GDM1 (cell line): ENCODE measurements around the gene FILIP1.

Experiments
- DNase-seq: peaks from one replicate; lab custom pipeline; 2025; lab: John Stamatoyannopoulos, UW

FILIP1 gene

GRCh38 chr6:75492386-75493153, 1.0 kb downstream of the FILIP1 start:
- DNase-seq = no peak

- no peak for DNase-seq
Measured at GRCh38 chr6:75491291-75491690, 2.3 kb downstream of the FILIP1 start.

- no peak for DNase-seq
Measured at GRCh38 chr6:75490706-75491105, 2.9 kb downstream of the FILIP1 start.

GRCh38 chr6:75489025-75489424, 4.6 kb downstream of the FILIP1 start:
- DNase-seq = no peak

- no peak for DNase-seq
Measured at GRCh38 chr6:75488033-75488432, 5.6 kb downstream of the FILIP1 start.

- DNase-seq = no peak
Measured at GRCh38 chr6:75486850-75487518, 6.6 kb downstream of the FILIP1 start.

- DNase-seq = no peak
Measured at GRCh38 chr6:75484535-75484934, 9.1 kb downstream of the FILIP1 start.

- no peak for DNase-seq
Measured at GRCh38 chr6:75483136-75483952, 10.3 kb downstream of the FILIP1 start.

GRCh38 chr6:75481936-75482593, 11.5 kb downstream of the FILIP1 start:
- no peak for DNase-seq

- no peak for DNase-seq
Measured at GRCh38 chr6:75481394-75481793, 12.2 kb downstream of the FILIP1 start.

GRCh38 chr6:75480425-75480824, 13.2 kb downstream of the FILIP1 start:
- no peak for DNase-seq

GRCh38 chr6:75479712-75480111, 13.9 kb downstream of the FILIP1 start:
- DNase-seq = no peak

- DNase-seq = no peak
Measured at GRCh38 chr6:75478929-75479328, 14.7 kb downstream of the FILIP1 start.

- no peak for DNase-seq
Measured at GRCh38 chr6:75472885-75473284, 20.7 kb downstream of the FILIP1 start.

GRCh38 chr6:75467966-75468365, 25.6 kb downstream of the FILIP1 start:
- no peak for DNase-seq

- DNase-seq = no peak
Measured at GRCh38 chr6:75467284-75467683, 26.3 kb downstream of the FILIP1 start.

- no peak for DNase-seq
Measured at GRCh38 chr6:75466636-75467035, 27.0 kb downstream of the FILIP1 start.

GRCh38 chr6:75463908-75464307, 29.7 kb downstream of the FILIP1 start:
- no peak for DNase-seq

GRCh38 chr6:75463061-75463460, 30.5 kb downstream of the FILIP1 start:
- DNase-seq = no peak

- no peak for DNase-seq
Measured at GRCh38 chr6:75460681-75461080, 32.9 kb downstream of the FILIP1 start.

GRCh38 chr6:75458895-75459294, 34.7 kb downstream of the FILIP1 start:
- DNase-seq = no peak

GRCh38 chr6:75450903-75451302, 42.7 kb downstream of the FILIP1 start:
- no peak for DNase-seq
